ENCODE data around the gene HSD3B2. TPM values are rescaled to one million over a fixed set of nuclear protein-coding genes. Genes with fewer than 3 reads are reported as not detected.
A peak's percentile ranks its signal among the peaks of the same experiment; 100 is the strongest.

The HSD3B2 gene
- total and polyA plus RNA-seq, 2 experiments from 2014 or later = not detected

DNA sequence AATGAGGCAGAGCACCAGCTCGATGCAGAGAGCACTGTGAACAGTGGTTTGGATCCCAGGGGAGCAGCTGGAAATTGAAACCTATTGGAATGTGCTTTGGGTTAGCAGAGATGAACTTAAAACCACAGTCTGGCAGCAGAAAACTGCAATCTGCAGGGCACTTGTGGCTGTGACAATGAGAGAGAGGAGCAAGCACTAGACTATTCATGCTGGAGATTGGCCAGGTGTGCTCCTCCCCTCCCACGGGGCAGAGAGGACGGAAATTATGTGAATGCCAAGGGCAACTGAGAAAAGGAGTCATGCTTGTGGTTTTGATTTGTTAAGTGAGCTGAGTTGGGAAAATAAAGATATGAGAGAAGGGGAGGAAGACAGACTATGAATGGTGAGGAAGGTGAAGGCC is 38.1 kb downstream of the HSD3B2 start:
- H3K27ac Mint-ChIP-seq = no peak overlapping the region
- no peak for ATAC-seq
- no peak overlapping the region for H3K4me3 Mint-ChIP-seq

More for the DNA sequence above, 38.1 kb downstream of the HSD3B2 start:
- Histone ChIP-seq H3K27ac (ENCODE audit: low read depth) (no peak overlapping the region), H3K27me3 (ENCODE audit: insufficient read depth) (no peaks in the 10 kb centered on the region), H3K4me1 (ENCODE audit: insufficient read depth) (peaks cover 11% of the 10 kb centered on the region), H3K4me3 (no peak overlapping the region), H3K9me2 (ENCODE audit: insufficient read depth) (no peaks in the 10 kb centered on the region), H3F3A (replicated peaks; ENCODE audit: low read depth) (no peaks in the 10 kb centered on the region), H3K79me2 (replicated peaks; ENCODE audit: insufficient read depth) (no peaks in the 10 kb centered on the region), H2AFZ (0 out of 2 replicates have a peak overlapping the region, but pooled peaks have one; percentile 14), H4K20me1 (replicated peaks; ENCODE audit: insufficient read depth) (no peaks in the 10 kb centered on the region), H3K36me3 (ENCODE audit: insufficient read depth) (no peaks in the 10 kb centered on the region), H3K4me2 (no peak overlapping the region)
- H3K9me3 Mint-ChIP-seq = no peaks in the 10 kb centered on the region
- H3K27me3 Mint-ChIP-seq (ENCODE audit: insufficient read depth, low read depth, poor library complexity) = peaks cover 4% of the 10 kb centered on the region
- TF ChIP-seq STAT1 (IDR thresholded peaks at IDR 0.05; ENCODE audit: unreplicated experiment) (no peak), CREB1 (CRISPR knock-in tag; IDR thresholded peaks at IDR 0.05; ENCODE audit: low read depth) (no peak), NANOG (IDR thresholded peaks at IDR 0.05; ENCODE audit: borderline replicate concordance) (no peak), POLR2AphosphoS5 (IDR thresholded peaks at IDR 0.05; ENCODE audit: low read depth) (no peak), ZNF331 (CRISPR knock-in tag; IDR thresholded peaks at IDR 0.05; ENCODE audit: low read depth) (no peak), JUNB (IDR thresholded peaks at IDR 0.05; ENCODE audit: unreplicated experiment) (no peak), EZH2phosphoT487 (IDR thresholded peaks at IDR 0.05; ENCODE audit: unreplicated experiment) (no peak), ZNF114 (CRISPR knock-in tag; IDR thresholded peaks at IDR 0.05) (no peak), EZH2 (IDR thresholded peaks at IDR 0.05; ENCODE audit: low read depth, unreplicated experiment) (no peak)
- TF ChIP-seq, protein P1, sequence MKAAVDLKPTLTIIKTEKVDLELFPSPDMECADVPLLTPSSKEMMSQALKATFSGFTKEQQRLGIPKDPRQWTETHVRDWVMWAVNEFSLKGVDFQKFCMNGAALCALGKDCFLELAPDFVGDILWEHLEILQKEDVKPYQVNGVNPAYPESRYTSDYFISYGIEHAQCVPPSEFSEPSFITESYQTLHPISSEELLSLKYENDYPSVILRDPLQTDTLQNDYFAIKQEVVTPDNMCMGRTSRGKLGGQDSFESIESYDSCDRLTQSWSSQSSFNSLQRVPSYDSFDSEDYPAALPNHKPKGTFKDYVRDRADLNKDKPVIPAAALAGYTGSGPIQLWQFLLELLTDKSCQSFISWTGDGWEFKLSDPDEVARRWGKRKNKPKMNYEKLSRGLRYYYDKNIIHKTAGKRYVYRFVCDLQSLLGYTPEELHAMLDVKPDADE (IDR thresholded peaks at IDR 0.05) = no peak
- TF ChIP-seq, protein P2, sequence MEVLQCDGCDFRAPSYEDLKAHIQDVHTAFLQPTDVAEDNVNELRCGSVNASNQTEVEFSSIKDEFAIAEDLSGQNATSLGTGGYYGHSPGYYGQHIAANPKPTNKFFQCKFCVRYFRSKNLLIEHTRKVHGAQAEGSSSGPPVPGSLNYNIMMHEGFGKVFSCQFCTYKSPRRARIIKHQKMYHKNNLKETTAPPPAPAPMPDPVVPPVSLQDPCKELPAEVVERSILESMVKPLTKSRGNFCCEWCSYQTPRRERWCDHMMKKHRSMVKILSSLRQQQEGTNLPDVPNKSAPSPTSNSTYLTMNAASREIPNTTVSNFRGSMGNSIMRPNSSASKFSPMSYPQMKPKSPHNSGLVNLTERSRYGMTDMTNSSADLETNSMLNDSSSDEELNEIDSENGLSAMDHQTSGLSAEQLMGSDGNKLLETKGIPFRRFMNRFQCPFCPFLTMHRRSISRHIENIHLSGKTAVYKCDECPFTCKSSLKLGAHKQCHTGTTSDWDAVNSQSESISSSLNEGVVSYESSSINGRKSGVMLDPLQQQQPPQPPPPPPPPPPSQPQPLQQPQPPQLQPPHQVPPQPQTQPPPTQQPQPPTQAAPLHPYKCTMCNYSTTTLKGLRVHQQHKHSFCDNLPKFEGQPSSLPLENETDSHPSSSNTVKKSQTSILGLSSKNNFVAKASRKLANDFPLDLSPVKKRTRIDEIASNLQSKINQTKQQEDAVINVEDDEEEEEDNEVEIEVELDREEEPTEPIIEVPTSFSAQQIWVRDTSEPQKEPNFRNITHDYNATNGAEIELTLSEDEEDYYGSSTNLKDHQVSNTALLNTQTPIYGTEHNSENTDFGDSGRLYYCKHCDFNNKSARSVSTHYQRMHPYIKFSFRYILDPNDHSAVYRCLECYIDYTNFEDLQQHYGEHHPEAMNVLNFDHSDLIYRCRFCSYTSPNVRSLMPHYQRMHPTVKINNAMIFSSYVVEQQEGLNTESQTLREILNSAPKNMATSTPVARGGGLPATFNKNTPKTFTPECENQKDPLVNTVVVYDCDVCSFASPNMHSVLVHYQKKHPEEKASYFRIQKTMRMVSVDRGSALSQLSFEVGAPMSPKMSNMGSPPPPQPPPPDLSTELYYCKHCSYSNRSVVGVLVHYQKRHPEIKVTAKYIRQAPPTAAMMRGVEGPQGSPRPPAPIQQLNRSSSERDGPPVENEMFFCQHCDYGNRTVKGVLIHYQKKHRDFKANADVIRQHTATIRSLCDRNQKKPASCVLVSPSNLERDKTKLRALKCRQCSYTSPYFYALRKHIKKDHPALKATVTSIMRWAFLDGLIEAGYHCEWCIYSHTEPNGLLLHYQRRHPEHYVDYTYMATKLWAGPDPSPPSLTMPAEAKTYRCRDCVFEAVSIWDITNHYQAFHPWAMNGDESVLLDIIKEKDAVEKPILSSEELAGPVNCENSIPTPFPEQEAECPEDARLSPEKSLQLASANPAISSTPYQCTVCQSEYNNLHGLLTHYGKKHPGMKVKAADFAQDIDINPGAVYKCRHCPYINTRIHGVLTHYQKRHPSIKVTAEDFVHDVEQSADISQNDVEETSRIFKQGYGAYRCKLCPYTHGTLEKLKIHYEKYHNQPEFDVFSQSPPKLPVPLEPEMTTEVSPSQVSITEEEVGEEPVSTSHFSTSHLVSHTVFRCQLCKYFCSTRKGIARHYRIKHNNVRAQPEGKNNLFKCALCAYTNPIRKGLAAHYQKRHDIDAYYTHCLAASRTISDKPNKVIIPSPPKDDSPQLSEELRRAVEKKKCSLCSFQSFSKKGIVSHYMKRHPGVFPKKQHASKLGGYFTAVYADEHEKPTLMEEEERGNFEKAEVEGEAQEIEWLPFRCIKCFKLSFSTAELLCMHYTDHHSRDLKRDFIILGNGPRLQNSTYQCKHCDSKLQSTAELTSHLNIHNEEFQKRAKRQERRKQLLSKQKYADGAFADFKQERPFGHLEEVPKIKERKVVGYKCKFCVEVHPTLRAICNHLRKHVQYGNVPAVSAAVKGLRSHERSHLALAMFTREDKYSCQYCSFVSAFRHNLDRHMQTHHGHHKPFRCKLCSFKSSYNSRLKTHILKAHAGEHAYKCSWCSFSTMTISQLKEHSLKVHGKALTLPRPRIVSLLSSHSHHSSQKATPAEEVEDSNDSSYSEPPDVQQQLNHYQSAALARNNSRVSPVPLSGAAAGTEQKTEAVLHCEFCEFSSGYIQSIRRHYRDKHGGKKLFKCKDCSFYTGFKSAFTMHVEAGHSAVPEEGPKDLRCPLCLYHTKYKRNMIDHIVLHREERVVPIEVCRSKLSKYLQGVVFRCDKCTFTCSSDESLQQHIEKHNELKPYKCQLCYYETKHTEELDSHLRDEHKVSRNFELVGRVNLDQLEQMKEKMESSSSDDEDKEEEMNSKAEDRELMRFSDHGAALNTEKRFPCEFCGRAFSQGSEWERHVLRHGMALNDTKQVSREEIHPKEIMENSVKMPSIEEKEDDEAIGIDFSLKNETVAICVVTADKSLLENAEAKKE (CRISPR knock-in tag; IDR thresholded peaks at IDR 0.05) = no peak
- TF ChIP-seq, protein P3, sequence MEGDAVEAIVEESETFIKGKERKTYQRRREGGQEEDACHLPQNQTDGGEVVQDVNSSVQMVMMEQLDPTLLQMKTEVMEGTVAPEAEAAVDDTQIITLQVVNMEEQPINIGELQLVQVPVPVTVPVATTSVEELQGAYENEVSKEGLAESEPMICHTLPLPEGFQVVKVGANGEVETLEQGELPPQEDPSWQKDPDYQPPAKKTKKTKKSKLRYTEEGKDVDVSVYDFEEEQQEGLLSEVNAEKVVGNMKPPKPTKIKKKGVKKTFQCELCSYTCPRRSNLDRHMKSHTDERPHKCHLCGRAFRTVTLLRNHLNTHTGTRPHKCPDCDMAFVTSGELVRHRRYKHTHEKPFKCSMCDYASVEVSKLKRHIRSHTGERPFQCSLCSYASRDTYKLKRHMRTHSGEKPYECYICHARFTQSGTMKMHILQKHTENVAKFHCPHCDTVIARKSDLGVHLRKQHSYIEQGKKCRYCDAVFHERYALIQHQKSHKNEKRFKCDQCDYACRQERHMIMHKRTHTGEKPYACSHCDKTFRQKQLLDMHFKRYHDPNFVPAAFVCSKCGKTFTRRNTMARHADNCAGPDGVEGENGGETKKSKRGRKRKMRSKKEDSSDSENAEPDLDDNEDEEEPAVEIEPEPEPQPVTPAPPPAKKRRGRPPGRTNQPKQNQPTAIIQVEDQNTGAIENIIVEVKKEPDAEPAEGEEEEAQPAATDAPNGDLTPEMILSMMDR (conservative IDR thresholded peaks at IDR 0.05; ENCODE audit: low read depth in 2 of 2) = no peak
- TF ChIP-seq, protein P4, sequence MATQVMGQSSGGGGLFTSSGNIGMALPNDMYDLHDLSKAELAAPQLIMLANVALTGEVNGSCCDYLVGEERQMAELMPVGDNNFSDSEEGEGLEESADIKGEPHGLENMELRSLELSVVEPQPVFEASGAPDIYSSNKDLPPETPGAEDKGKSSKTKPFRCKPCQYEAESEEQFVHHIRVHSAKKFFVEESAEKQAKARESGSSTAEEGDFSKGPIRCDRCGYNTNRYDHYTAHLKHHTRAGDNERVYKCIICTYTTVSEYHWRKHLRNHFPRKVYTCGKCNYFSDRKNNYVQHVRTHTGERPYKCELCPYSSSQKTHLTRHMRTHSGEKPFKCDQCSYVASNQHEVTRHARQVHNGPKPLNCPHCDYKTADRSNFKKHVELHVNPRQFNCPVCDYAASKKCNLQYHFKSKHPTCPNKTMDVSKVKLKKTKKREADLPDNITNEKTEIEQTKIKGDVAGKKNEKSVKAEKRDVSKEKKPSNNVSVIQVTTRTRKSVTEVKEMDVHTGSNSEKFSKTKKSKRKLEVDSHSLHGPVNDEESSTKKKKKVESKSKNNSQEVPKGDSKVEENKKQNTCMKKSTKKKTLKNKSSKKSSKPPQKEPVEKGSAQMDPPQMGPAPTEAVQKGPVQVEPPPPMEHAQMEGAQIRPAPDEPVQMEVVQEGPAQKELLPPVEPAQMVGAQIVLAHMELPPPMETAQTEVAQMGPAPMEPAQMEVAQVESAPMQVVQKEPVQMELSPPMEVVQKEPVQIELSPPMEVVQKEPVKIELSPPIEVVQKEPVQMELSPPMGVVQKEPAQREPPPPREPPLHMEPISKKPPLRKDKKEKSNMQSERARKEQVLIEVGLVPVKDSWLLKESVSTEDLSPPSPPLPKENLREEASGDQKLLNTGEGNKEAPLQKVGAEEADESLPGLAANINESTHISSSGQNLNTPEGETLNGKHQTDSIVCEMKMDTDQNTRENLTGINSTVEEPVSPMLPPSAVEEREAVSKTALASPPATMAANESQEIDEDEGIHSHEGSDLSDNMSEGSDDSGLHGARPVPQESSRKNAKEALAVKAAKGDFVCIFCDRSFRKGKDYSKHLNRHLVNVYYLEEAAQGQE (IDR thresholded peaks at IDR 0.05; ENCODE audit: unreplicated experiment) = no peak
- DNase-seq (ENCODE audit: low spot score) = no peak
- H3K4me1 Mint-ChIP-seq = peaks cover 14% of the 10 kb centered on the region
- H3K36me3 Mint-ChIP-seq (ENCODE audit: low read depth) = no peaks in the 10 kb centered on the region
